HepG2 (cell line): Measurements from ENCODE around the gene NXN. TPM values are rescaled to one million over a fixed set of nuclear protein-coding genes. Genes with fewer than 3 reads are reported as not detected.
"Not testable (repeated sequence)": the region's sequence is repeated elsewhere in the genome, so short reads cannot be mapped to it uniquely, and the experiment has no call there.

Experiments used
- ATAC-seq: fragments of 200-7000 bp; cut with Tn5 transposase; 3 replicates; pipeline ENCODE4 v1.9.1; 2020; ENCODE audit warnings: mild to moderate bottlenecking, moderate library complexity
- BruUV-seq: library from RNA; stranded (reverse); fragments of 400-500 nt; replicated peaks from 2 replicates; lab custom pipeline; 2021; lab: Mats Ljungman, UMichigan
- CTCF ChIA-PET: fragments of 300-600 bp; formaldehyde crosslinking; extraction: SDS; loops from one replicate; lab custom pipeline; 2021; ENCODE audit warnings: low total read pairs, inconsistent platforms, low intra/inter-chr PET ratio; lab: Yijun Ruan, JAX
- POLR2A ChIA-PET: fragments of 350-600 bp; sonication (Branson Sonifier 250); formaldehyde crosslinking; loops from one replicate; lab custom pipeline; 2020; ENCODE audit warnings: antibody characterized with exemption, inconsistent platforms; lab: Yijun Ruan, JAX
- DNase-seq: peaks from one replicate; pipeline ENCODE4 v3.0.0-alpha.2; 2015; ENCODE audit warnings: low spot score
- FAIRE-seq: peaks from 3 replicates; lab custom pipeline; 2011; peaks lifted over from hg19 to GRCh38; lab: Jason Lieb, UNC
- H2AFZ ChIP-seq: one replicate; pipeline ENCODE4 v1.6.1; 2011; ENCODE audit warnings: low read length, inconsistent platforms
- H3K27ac ChIP-seq: fragments of 300-600 bp; 3 replicates; pipeline ENCODE4 v1.8.0; 2011; ENCODE audit warnings: mixed run types, mild to moderate bottlenecking, mixed read lengths, low read length, inconsistent platforms; ENCODE audit not compliant: insufficient read depth; ENCODE audit errors: extremely low read length
- H3K27me3 ChIP-seq, 2 experiments: fragments of 200-600 bp in 1 of 2; 2 replicates in 1 of 2; 3 replicates in 1 of 2; pipeline versions ENCODE4 v1.6.0 to v1.8.0; 2011; ENCODE audit warnings: low read length in 2 of 2, mild to moderate bottlenecking in 2 of 2, moderate library complexity in 2 of 2, inconsistent platforms in 1 of 2; ENCODE audit not compliant: insufficient read depth in 2 of 2, control insufficient read depth in 1 of 2
- H3K36me3 ChIP-seq, 2 experiments: fragments of 200-600 bp in 1 of 2; replicated peaks in 1 of 2; 2 replicates in 1 of 2; 3 replicates in 1 of 2; pipeline versions ENCODE4 v1.5.1 to v1.8.0; 2011; ENCODE audit warnings: low read length in 2 of 2, inconsistent platforms in 1 of 2; ENCODE audit not compliant: insufficient read depth in 2 of 2, control insufficient read depth in 1 of 2
- H3K4me1 ChIP-seq: 2 replicates; pipeline ENCODE4 v1.5.1; 2012; ENCODE audit warnings: low read length, inconsistent platforms; ENCODE audit not compliant: insufficient read depth
- H3K4me2 ChIP-seq: 2 replicates; pipeline ENCODE4 v1.6.0; 2011; ENCODE audit warnings: low read depth, low read length, inconsistent platforms
- H3K4me3 ChIP-seq, 3 experiments: fragments of 200-600 bp in 1 of 3; sonication (generic), shearing (Covaris generic) in 1 of 3; replicated peaks in 1 of 3; 2 replicates each; pipeline ENCODE4 v1.5.1; 2011 to 2016; ENCODE audit warnings: low read length in 3 of 3, inconsistent platforms in 2 of 3, low read depth in 2 of 3, mild to moderate bottlenecking in 2 of 3, control low read depth in 1 of 3, mixed read lengths in 1 of 3; ENCODE audit not compliant: insufficient read depth in 1 of 3
- H3K79me2 ChIP-seq: one replicate; pipeline ENCODE4 v1.6.1; 2011; ENCODE audit warnings: low read length, inconsistent platforms; ENCODE audit not compliant: insufficient read depth
- H3K9ac ChIP-seq: 2 replicates; pipeline ENCODE4 v1.6.0; 2011; ENCODE audit warnings: mild to moderate bottlenecking, low read depth, low read length, inconsistent platforms; ENCODE audit not compliant: insufficient read depth
- H3K9me3 ChIP-seq: 2 replicates; pipeline ENCODE4 v1.5.1; 2012; ENCODE audit warnings: mild to moderate bottlenecking, low read length
- H4K20me1 ChIP-seq: 2 replicates; pipeline ENCODE4 v1.6.0; 2011; ENCODE audit warnings: inconsistent platforms, mild to moderate bottlenecking, low read length, moderate library complexity; ENCODE audit not compliant: insufficient read depth
- ATF3 ChIP-seq: sonication (generic); formaldehyde crosslinking; IDR thresholded peaks from 2 replicates; pipeline ENCODE4 v1.4.0; 2020; ENCODE audit warnings: missing genetic modification reagents
- CCAR2 ChIP-seq: fragments of 200-400 bp; formaldehyde crosslinking; optimal IDR thresholded peaks from 2 replicates; pipeline ENCODE3; 2018; ENCODE audit warnings: low read depth, mild to moderate bottlenecking, low read length, moderate library complexity
- CREB1 ChIP-seq, 2 experiments: fragments of 450-650 bp in 1 of 2; IDR thresholded peaks; 2 replicates each; pipeline ENCODE4 v1.6.1; 2016 to 2017; ENCODE audit warnings: control low read depth in 1 of 2, mild to moderate bottlenecking in 1 of 2, missing compliant biosample characterization in 1 of 2, missing genetic modification characterization in 1 of 2
- IRF1 ChIP-seq: sonication (generic); formaldehyde crosslinking; IDR thresholded peaks from 2 replicates; pipeline ENCODE4 v1.4.0; 2020; ENCODE audit warnings: low read depth, mild to moderate bottlenecking, missing genetic modification reagents
- NKX3-1 ChIP-seq: sonication (generic); formaldehyde crosslinking; IDR thresholded peaks from 2 replicates; pipeline ENCODE4 v1.5.0; 2020; ENCODE audit warnings: missing genetic modification reagents
- THAP11 ChIP-seq: IDR thresholded peaks from 2 replicates; pipeline ENCODE4 v1.6.1; 2016; ENCODE audit warnings: missing biosample characterization, missing genetic modification reagents
- ZNF207 ChIP-seq: fragments of 450-650 bp; IDR thresholded peaks from 2 replicates; pipeline ENCODE4 v1.6.1; 2016; ENCODE audit warnings: antibody characterized with exemption, borderline replicate concordance
- ZNF580 ChIP-seq: IDR thresholded peaks from 2 replicates; pipeline ENCODE4 v1.6.1; 2016; ENCODE audit warnings: low read depth, borderline replicate concordance
- ZNF607 ChIP-seq: sonication (generic); formaldehyde crosslinking; IDR thresholded peaks from 2 replicates; pipeline ENCODE4 v1.5.1; 2020; ENCODE audit warnings: missing genetic modification reagents, mild to moderate bottlenecking, borderline replicate concordance
- ZNF652 ChIP-seq: IDR thresholded peaks from 2 replicates; pipeline ENCODE4 v1.6.1; 2016; ENCODE audit warnings: low read depth, borderline replicate concordance
- ZNF7 ChIP-seq: IDR thresholded peaks from 2 replicates; pipeline ENCODE4 v1.6.1; 2016; ENCODE audit warnings: missing biosample characterization, missing genetic modification reagents
- WGBS: methylation state at CpG from one replicate; pipeline ENCODE4 v1.1.6; 2017; ENCODE audit warnings: low lambda C conversion rate; 5-methylcytosine and 5-hydroxymethylcytosine counted together
- in situ Hi-C: cut with HindIII; loops from 2 replicates; pipeline ENCODE4 v1.10.0; 2017; ENCODE audit warnings: low pct_unique_long_range_greater_than_20kb; ENCODE audit not compliant: extremely low pct_ligation_motif_present
- intact Hi-C: fragments of 100-400 bp; cut with micrococcal nuclease; formaldehyde crosslinking; loops from one replicate; pipeline ENCODE4 v1.10.0; 2022; ENCODE audit not compliant: unreplicated experiment
- polyA plus RNA-seq, 8 experiments: library from polyadenylated mRNA; depleted of rRNA in 3 of 8; stranded (reverse) in 7 of 8; unstranded in 1 of 8; fragments of >200 nt; fragmentation: Illumina TruSeq in 4 of 8; extraction: Trizol in 4 of 8; gene quantifications; 2 replicates each; pipeline versions ENCODE4 v1.2.1 to v1.2.3, GENCODE V29; 2011 to 2016; ENCODE audit warnings: low read depth in 4 of 8, missing spikeins in 1 of 8, mixed read lengths in 1 of 8; ENCODE audit not compliant: insufficient read depth in 1 of 8
- total RNA-seq, 5 experiments: library from RNA; depleted of rRNA; stranded (reverse); fragments of >200 nt; fragmentation: Illumina TruSeq; extraction: Trizol; gene quantifications; 2 replicates each; pipeline ENCODE4 v1.2.3, GENCODE V29; 2016; ENCODE audit warnings: low read depth in 1 of 5
- TF ChIP-seq, protein P1 (sequence below): sonication (generic); formaldehyde crosslinking; IDR thresholded peaks from 2 replicates; pipeline ENCODE4 v1.4.0; 2020; ENCODE audit warnings: missing genetic modification reagents

Gene NXN
- total and polyA plus RNA-seq, 2 of the 13 experiments (the other 11 are each of a cell fraction or from before 2014, with no cell fraction given): 22.2 to 24.3 TPM

- POLR2A ChIA-PET, BruUV-seq, intact Hi-C loops, H2AFZ ChIP-seq, CTCF ChIA-PET, H3K36me3 ChIP-seq, DNase-seq, H3K9me3 ChIP-seq, in situ Hi-C loops, H3K4me2 ChIP-seq, H3K79me2 ChIP-seq, H3K27me3 ChIP-seq, H4K20me1 ChIP-seq, H3K27ac ChIP-seq, ATAC-seq, FAIRE-seq, H3K9ac ChIP-seq, H3K4me3 ChIP-seq, H3K4me1 ChIP-seq: not testable (repeated sequence)
- WGBS: 95% methylated on average over 16 of the region's 27 CpGs
Measured at GRCh38 chr17:835721-836120, 143.9 kb downstream of the NXN start.

- H3K9me3 ChIP-seq: no peaks in the 10 kb centered on the region
- intact Hi-C loops (no loop called here), in situ Hi-C loops (no loop called here)
- H3K4me2 ChIP-seq: no peak overlapping the region
- no peak overlapping the region for H3K9ac ChIP-seq
- ATAC-seq (no peak), FAIRE-seq (no peak), DNase-seq (peak; percentile 47)
- H3K27me3 ChIP-seq: no peaks in the 10 kb centered on the region
- H3K36me3 ChIP-seq: peaks cover 0 to 1% of the 10 kb centered on the region in 2 experiments; a peak in 1 of 5 replicates
- H4K20me1 ChIP-seq: no peaks in the 10 kb centered on the region
- POLR2A ChIA-PET: no interaction called here
- no peak overlapping the region for H3K4me3 ChIP-seq
- H3K79me2 ChIP-seq: no peaks in the 10 kb centered on the region
- no peak overlapping the region for H3K27ac ChIP-seq
- H2AFZ ChIP-seq: no peak overlapping the region
- 90% methylated on average over 9 of the region's 9 CpGs for WGBS
- CTCF ChIA-PET: no interaction called here
- H3K4me1 ChIP-seq: no peaks in the 10 kb centered on the region
- BruUV-seq: no TSS peak
- TF ChIP-seq ATF3 (CRISPR knock-in tag): no peak
- TF ChIP-seq CCAR2: no peak
- no peak for TF ChIP-seq ZNF652
- TF ChIP-seq CREB1 (IDR thresholded peaks at IDR 0.05): no peak
- TF ChIP-seq CREB1 (CRISPR knock-in tag; IDR thresholded peaks at IDR 0.05): no peak
- no peak for TF ChIP-seq NKX3-1
- no peak for TF ChIP-seq ZNF7 (CRISPR knock-in tag)
- no peak for TF ChIP-seq IRF1
- no peak for TF ChIP-seq THAP11 (CRISPR knock-in tag)
- TF ChIP-seq ZNF207: no peak
- TF ChIP-seq, protein P1, sequence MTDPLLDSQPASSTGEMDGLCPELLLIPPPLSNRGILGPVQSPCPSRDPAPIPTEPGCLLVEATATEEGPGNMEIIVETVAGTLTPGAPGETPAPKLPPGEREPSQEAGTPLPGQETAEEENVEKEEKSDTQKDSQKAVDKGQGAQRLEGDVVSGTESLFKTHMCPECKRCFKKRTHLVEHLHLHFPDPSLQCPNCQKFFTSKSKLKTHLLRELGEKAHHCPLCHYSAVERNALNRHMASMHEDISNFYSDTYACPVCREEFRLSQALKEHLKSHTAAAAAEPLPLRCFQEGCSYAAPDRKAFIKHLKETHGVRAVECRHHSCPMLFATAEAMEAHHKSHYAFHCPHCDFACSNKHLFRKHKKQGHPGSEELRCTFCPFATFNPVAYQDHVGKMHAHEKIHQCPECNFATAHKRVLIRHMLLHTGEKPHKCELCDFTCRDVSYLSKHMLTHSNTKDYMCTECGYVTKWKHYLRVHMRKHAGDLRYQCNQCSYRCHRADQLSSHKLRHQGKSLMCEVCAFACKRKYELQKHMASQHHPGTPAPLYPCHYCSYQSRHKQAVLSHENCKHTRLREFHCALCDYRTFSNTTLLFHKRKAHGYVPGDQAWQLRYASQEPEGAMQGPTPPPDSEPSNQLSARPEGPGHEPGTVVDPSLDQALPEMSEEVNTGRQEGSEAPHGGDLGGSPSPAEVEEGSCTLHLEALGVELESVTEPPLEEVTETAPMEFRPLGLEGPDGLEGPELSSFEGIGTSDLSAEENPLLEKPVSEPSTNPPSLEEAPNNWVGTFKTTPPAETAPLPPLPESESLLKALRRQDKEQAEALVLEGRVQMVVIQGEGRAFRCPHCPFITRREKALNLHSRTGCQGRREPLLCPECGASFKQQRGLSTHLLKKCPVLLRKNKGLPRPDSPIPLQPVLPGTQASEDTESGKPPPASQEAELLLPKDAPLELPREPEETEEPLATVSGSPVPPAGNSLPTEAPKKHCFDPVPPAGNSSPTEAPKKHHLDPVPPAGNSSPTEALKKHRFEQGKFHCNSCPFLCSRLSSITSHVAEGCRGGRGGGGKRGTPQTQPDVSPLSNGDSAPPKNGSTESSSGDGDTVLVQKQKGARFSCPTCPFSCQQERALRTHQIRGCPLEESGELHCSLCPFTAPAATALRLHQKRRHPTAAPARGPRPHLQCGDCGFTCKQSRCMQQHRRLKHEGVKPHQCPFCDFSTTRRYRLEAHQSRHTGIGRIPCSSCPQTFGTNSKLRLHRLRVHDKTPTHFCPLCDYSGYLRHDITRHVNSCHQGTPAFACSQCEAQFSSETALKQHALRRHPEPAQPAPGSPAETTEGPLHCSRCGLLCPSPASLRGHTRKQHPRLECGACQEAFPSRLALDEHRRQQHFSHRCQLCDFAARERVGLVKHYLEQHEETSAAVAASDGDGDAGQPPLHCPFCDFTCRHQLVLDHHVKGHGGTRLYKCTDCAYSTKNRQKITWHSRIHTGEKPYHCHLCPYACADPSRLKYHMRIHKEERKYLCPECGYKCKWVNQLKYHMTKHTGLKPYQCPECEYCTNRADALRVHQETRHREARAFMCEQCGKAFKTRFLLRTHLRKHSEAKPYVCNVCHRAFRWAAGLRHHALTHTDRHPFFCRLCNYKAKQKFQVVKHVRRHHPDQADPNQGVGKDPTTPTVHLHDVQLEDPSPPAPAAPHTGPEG (CRISPR knock-in tag): no peak
- no peak for TF ChIP-seq ZNF607
- no peak for TF ChIP-seq ZNF580 (CRISPR knock-in tag)
Measured at GRCh38 chr17:835263-835662, 144.3 kb downstream of the NXN start.
